Esophagus squamous epithelium (tissue), 5 donors: ENCODE data around the gene KCTD20. TPM values are rescaled to one million over a fixed set of nuclear protein-coding genes. Genes with fewer than 3 reads are reported as not detected.

Experiments used
- DNase-seq: peaks from one replicate; lab custom pipeline; 2025; lab: John Stamatoyannopoulos, UW
- H3K27ac ChIP-seq, 4 donors: fragments of 200-600 bp; sonication (generic); one replicate each; pipeline ENCODE4 v1.5.1; 2016 to 2019; ENCODE audit warnings: mild to moderate bottlenecking in 1 of 4
- H3K27me3 ChIP-seq, 4 donors: fragments of 200-600 bp; sonication (generic); 1 replicate in 3 of 4; 2 replicates in 1 of 4; pipeline versions ENCODE4 v1.5.1 to v1.6.0; 2017 to 2021; ENCODE audit warnings: antibody characterized with exemption in 1 of 4
- H3K36me3 ChIP-seq, 3 donors: fragments of 200-600 bp; sonication (generic); one replicate each; pipeline ENCODE4 v1.5.1; 2016 to 2019
- H3K4me1 ChIP-seq, 3 donors: fragments of 200-600 bp; sonication (generic); one replicate each; pipeline ENCODE4 v1.5.1; 2017 to 2019
- H3K4me3 ChIP-seq, 4 donors: fragments of 200-600 bp; sonication (generic); 1 replicate in 3 of 4; 2 replicates in 1 of 4; pipeline ENCODE4 v1.5.1; 2016 to 2019; ENCODE audit warnings: mild to moderate bottlenecking in 2 of 4, moderate library complexity in 1 of 4
- H3K9me3 ChIP-seq, 3 donors: fragments of 200-600 bp; sonication (generic); one replicate each; pipeline ENCODE4 v1.5.1; 2016 to 2019
- CTCF ChIP-seq, 6 experiments: fragments of 450-650 bp in 4 of 6; fragments of 200-600 bp in 2 of 6; sonication (generic) in 2 of 6; IDR thresholded peaks; one replicate each; pipeline ENCODE4 v1.5.1; 2016 to 2019; ENCODE audit warnings: antibody characterized with exemption in 6 of 6, mild to moderate bottlenecking in 4 of 6, moderate library complexity in 4 of 6
- POLR2A ChIP-seq, 4 donors: fragments of 450-650 bp; IDR thresholded peaks; one replicate each; pipeline ENCODE4 v1.6.1; 2017; ENCODE audit warnings: antibody characterized with exemption in 4 of 4, mild to moderate bottlenecking in 4 of 4, moderate library complexity in 3 of 4
- WGBS, 2 donors: methylation state at CpG; one replicate each; pipeline ENCODE4 v1.1.5; 2018; 5-methylcytosine and 5-hydroxymethylcytosine counted together
- intact Hi-C: fragments of 100-400 bp; cut with DNase I; formaldehyde crosslinking; loops from one replicate; pipeline ENCODE4 v1.15.0; 2022
- total RNA-seq, 4 donors: library from RNA; depleted of rRNA; stranded (reverse); fragments of >200 nt; gene quantifications; one replicate each; pipeline ENCODE4 v1.1.0, GENCODE V29; 2016
- donor health status: DM: yes; HTN: yes; CAD: no.

Gene KCTD20
- total RNA-seq, 4 donors from 2014 or later: 35.9 to 47.5 (median 41.0) TPM

- WGBS, 2 donors: 72 to 74% methylated on average over 4 of the region's 4 CpGs
- no peak for DNase-seq
- no peak overlapping the region for H3K27ac ChIP-seq
- H3K4me3 ChIP-seq: no peak overlapping the region
- no peaks in the 10 kb centered on the region for H3K4me1 ChIP-seq
- no peaks in the 10 kb centered on the region for H3K9me3 ChIP-seq
- H3K36me3 ChIP-seq: no peaks in the 10 kb centered on the region
- no peak for TF ChIP-seq CTCF (IDR thresholded peaks at IDR 0.05)
- TF ChIP-seq POLR2A (IDR thresholded peaks at IDR 0.05): no peak
- H3K27me3 ChIP-seq: no peaks in the 10 kb centered on the region
- intact Hi-C loops: loop anchor here (10.0 kb wide), 1 partner anchor 243 kb away; the partner anchor contains the start of gene CDKN1A
These were observed 10.6 kb upstream of the KCTD20 start for GRCh38 chr6:36432151-36432671.

- H3K4me1 ChIP-seq: peaks cover 0 to 8% (median 5%) of the 10 kb centered on the region in 3 donors
- no peaks in the 10 kb centered on the region for H3K27me3 ChIP-seq
- no peak for DNase-seq
- no peak for TF ChIP-seq CTCF (IDR thresholded peaks at IDR 0.05)
- TF ChIP-seq POLR2A (IDR thresholded peaks at IDR 0.05): no peak
- 72 to 90% methylated on average over 1 of the region's 1 CpG for WGBS, 2 donors
- no peaks in the 10 kb centered on the region for H3K36me3 ChIP-seq
- H3K27ac ChIP-seq: no peak overlapping the region
- no peak overlapping the region for H3K4me3 ChIP-seq
- no peaks in the 10 kb centered on the region for H3K9me3 ChIP-seq
- intact Hi-C loops: loop anchor here (10.0 kb wide), 1 partner anchor 238 kb away; the partner anchor contains the start of gene CDKN1A
These were observed 6.3 kb upstream of the KCTD20 start for GRCh38 chr6:36436466-36436865.

- 15% methylated on average over 8 of the region's 8 CpGs for WGBS, 2 donors
- peak overlapping the region; percentile 97 to 99 (median 98) for H3K27ac ChIP-seq
- peak; percentile 37 for DNase-seq
- intact Hi-C loops: loop anchor here (10.0 kb wide), 1 partner anchor 163 kb away; no protein-coding TSS in a partner anchor
- no peaks in the 10 kb centered on the region for H3K36me3 ChIP-seq
- no peak for TF ChIP-seq CTCF (IDR thresholded peaks at IDR 0.05)
- TF ChIP-seq POLR2A (IDR thresholded peaks at IDR 0.05): peak in 1 of 4 donors; percentile 70
- H3K4me3 ChIP-seq: peak overlapping the region in 2 of 4 donors; percentile 89 to 90
- peaks cover 15 to 48% (median 28%) of the 10 kb centered on the region in 3 donors for H3K4me1 ChIP-seq
- no peaks in the 10 kb centered on the region for H3K27me3 ChIP-seq
- H3K9me3 ChIP-seq: no peaks in the 10 kb centered on the region
These were observed 1.4 kb upstream of the KCTD20 start for GRCh38 chr6:36441307-36441894.

- Histone ChIP-seq H3K4me1 (peaks cover 15 to 55% (median 28%) of the 10 kb centered on the region in 3 donors), H3K27ac (peak overlapping the region; percentile 97 to 99 (median 98)), H3K27me3 (no peaks in the 10 kb centered on the region), H3K4me3 (peak overlapping the region; percentile 80 to 99 (median 90)), H3K36me3 (no peaks in the 10 kb centered on the region), H3K9me3 (no peaks in the 10 kb centered on the region)
- DNase-seq: no peak
- 46 to 50% methylated on average over 12 of the region's 12 CpGs for WGBS, 2 donors
- intact Hi-C loops: loop anchor here (10.0 kb wide), 1 partner anchor 163 kb away; no protein-coding TSS in a partner anchor
- no peak for TF ChIP-seq POLR2A (IDR thresholded peaks at IDR 0.05)
- no peak for TF ChIP-seq CTCF (IDR thresholded peaks at IDR 0.05)
These were observed 613 bp upstream of the KCTD20 start for GRCh38 chr6:36442103-36442670.
